ENCODE data around the gene PRAMEF2. TPM values are rescaled to one million over a fixed set of nuclear protein-coding genes. Genes with fewer than 3 reads are reported as not detected.
"Not testable (repeated sequence)": the region's sequence is repeated elsewhere in the genome, so short reads cannot be mapped to it uniquely, and the experiment has no call there.

The PRAMEF2 gene
- total and polyA plus RNA-seq, 2 donors (not counting 1 experiment from before 2014, with no cell fraction given): not detected

DNA sequence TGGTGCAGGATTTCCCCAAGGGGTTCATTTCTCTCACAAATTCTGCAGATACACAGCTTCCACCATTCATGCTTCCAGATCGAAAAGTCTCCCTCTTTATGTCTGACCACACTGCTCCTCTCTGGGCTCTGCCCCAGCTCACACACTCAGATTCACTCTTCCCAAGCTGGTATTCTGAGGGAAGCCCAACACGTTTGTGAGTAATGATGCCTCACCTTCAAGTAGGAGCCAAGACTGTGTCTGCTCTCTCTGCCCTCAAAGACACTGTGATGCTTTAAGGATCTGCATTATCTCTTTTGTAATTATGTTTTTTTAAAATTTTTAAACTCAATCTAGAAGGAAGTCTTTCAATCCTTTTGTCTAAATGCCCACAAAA is 45.5 kb upstream of the PRAMEF2 start:
- Histone ChIP-seq H3K27ac (ENCODE audit: insufficient read depth, low read length) (no peak overlapping the region), H3K4me3 (replicated peaks in 1 of 4; ENCODE audit: control extremely low read depth in 1 of 4, insufficient read depth in 1 of 4, low read depth in 3 of 4, low read length in 4 of 4) (no peak overlapping the region), H3K9ac (ENCODE audit: insufficient read depth, low read length) (no peak overlapping the region), H2AFZ (ENCODE audit: low read length) (no peak overlapping the region), H4K20me1 (ENCODE audit: control insufficient read depth, extremely low read depth, insufficient read depth, low read length) (no peaks in the 10 kb centered on the region), H3K4me1 (ENCODE audit: control insufficient read depth, extremely low read depth, insufficient read depth, low read length) (no peaks in the 10 kb centered on the region), H3K36me3 (ENCODE audit: control insufficient read depth, insufficient read depth, low read length) (no peaks in the 10 kb centered on the region), H3K79me2 (ENCODE audit: control insufficient read depth, insufficient read depth, low read length) (no peaks in the 10 kb centered on the region), H3K4me2 (ENCODE audit: extremely low read depth, insufficient read depth, low read length) (no peak overlapping the region), H3K9me3 (ENCODE audit: control insufficient read depth, insufficient read depth, low read depth, low read length) (no peaks in the 10 kb centered on the region), H3K27me3 (ENCODE audit: control insufficient read depth, insufficient read depth, low read length) (no peaks in the 10 kb centered on the region)
- TF ChIP-seq, protein P1, sequence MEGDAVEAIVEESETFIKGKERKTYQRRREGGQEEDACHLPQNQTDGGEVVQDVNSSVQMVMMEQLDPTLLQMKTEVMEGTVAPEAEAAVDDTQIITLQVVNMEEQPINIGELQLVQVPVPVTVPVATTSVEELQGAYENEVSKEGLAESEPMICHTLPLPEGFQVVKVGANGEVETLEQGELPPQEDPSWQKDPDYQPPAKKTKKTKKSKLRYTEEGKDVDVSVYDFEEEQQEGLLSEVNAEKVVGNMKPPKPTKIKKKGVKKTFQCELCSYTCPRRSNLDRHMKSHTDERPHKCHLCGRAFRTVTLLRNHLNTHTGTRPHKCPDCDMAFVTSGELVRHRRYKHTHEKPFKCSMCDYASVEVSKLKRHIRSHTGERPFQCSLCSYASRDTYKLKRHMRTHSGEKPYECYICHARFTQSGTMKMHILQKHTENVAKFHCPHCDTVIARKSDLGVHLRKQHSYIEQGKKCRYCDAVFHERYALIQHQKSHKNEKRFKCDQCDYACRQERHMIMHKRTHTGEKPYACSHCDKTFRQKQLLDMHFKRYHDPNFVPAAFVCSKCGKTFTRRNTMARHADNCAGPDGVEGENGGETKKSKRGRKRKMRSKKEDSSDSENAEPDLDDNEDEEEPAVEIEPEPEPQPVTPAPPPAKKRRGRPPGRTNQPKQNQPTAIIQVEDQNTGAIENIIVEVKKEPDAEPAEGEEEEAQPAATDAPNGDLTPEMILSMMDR (conservative IDR thresholded peaks at IDR 0.05 in 1 of 2, IDR thresholded peaks at IDR 0.05 in 1 of 2; ENCODE audit: low read depth in 1 of 2, low read length in 2 of 2): no peak
- no peak for TF ChIP-seq EZH2 (IDR thresholded peaks at IDR 0.05; ENCODE audit: low read length, missing control alignments)
- DNase-seq (ENCODE audit: low read depth in 2 of 2): no peak

DNA sequence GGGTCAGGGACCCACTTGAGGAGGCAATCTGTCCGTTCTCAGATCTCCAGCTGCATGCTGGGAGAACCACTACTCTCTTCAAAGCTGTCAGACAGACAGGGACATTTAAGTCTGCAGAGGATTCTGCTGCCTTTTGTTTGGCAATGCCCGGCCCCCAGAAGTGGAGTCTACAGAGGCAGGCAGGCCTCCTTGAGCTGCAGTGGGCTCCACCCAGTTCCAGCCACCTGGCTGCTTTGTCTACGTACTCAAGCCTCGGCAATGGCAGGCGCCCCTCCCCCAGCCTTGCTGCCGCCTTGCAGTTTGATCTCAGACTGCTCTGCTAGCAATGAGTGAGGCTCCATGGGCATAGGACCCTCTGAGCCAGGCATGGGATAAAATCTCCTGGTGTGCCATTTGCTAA is 37.8 kb upstream of the PRAMEF2 start:
- not testable (repeated sequence) for H3K9me3 ChIP-seq (ENCODE audit: control insufficient read depth, insufficient read depth, low read depth, low read length); H3K27ac ChIP-seq (ENCODE audit: insufficient read depth, low read length); H3K4me2 ChIP-seq (ENCODE audit: extremely low read depth, insufficient read depth, low read length); H4K20me1 ChIP-seq (ENCODE audit: control insufficient read depth, extremely low read depth, insufficient read depth, low read length); H3K27me3 ChIP-seq (ENCODE audit: control insufficient read depth, insufficient read depth, low read length); DNase-seq (ENCODE audit: low read depth in 2 of 2); H3K79me2 ChIP-seq (ENCODE audit: control insufficient read depth, insufficient read depth, low read length); H2AFZ ChIP-seq (ENCODE audit: low read length); H3K4me3 ChIP-seq (replicated peaks in 1 of 4; ENCODE audit: control extremely low read depth in 1 of 4, insufficient read depth in 1 of 4, low read depth in 3 of 4, low read length in 4 of 4); H3K36me3 ChIP-seq (ENCODE audit: control insufficient read depth, insufficient read depth, low read length); H3K4me1 ChIP-seq (ENCODE audit: control insufficient read depth, extremely low read depth, insufficient read depth, low read length); H3K9ac ChIP-seq (ENCODE audit: insufficient read depth, low read length)

DNA sequence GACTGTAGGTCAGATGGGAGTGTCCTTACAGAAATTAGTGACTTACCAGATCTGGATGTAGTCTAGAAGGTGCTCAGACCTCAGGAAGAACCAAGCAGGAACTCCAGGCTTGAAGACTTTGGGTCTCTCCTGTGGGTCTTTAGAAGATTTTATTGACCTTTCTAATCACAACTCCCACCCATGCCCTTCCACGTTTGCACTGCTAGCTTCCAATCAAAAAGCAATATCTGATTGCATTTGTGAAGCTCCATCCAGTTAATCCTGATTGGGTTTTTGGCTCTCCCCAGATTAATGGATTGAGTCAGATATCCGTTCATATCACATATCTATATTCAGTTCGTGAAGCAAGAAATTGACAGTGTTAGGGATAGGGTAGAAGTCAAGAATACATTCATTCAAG is 25.6 kb upstream of the PRAMEF2 start, which contains the start of gene PRAMEF11:
Gene PRAMEF11 (minus strand): TSS at position 101 of the 400 bp plus-strand sequence. CDS start 2,621 bp downstream, outside the sequence.
- DNase-seq (ENCODE audit: low read depth in 2 of 2); H4K20me1 ChIP-seq (ENCODE audit: control insufficient read depth, extremely low read depth, insufficient read depth, low read length); H3K9me3 ChIP-seq (ENCODE audit: control insufficient read depth, insufficient read depth, low read depth, low read length); H2AFZ ChIP-seq (ENCODE audit: low read length); H3K27me3 ChIP-seq (ENCODE audit: control insufficient read depth, insufficient read depth, low read length); H3K4me2 ChIP-seq (ENCODE audit: extremely low read depth, insufficient read depth, low read length); H3K4me1 ChIP-seq (ENCODE audit: control insufficient read depth, extremely low read depth, insufficient read depth, low read length); H3K4me3 ChIP-seq (replicated peaks in 1 of 4; ENCODE audit: control extremely low read depth in 1 of 4, insufficient read depth in 1 of 4, low read depth in 3 of 4, low read length in 4 of 4); H3K9ac ChIP-seq (ENCODE audit: insufficient read depth, low read length); H3K27ac ChIP-seq (ENCODE audit: insufficient read depth, low read length); H3K36me3 ChIP-seq (ENCODE audit: control insufficient read depth, insufficient read depth, low read length); H3K79me2 ChIP-seq (ENCODE audit: control insufficient read depth, insufficient read depth, low read length): not testable (repeated sequence)

DNA sequence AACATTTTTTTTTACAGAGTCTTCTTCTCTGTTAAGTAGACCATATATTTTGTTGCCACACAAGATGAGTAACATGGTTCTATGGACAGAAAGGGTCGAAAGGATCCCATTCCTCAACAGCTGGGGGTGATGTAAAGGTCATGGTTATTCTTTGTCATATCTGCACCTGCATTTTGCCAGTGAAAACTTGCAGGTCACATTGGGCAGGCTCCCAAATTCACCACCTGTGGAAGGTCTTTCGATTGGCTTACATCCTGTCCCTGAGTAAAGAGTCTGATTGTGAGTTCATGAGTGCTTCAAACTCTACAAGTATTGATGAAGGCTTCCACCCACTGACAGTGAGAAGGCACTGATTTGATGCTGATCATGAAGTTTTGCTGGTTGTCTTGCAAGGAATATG is 23.6 kb upstream of the PRAMEF2 start:
- not testable (repeated sequence) for DNase-seq (ENCODE audit: low read depth in 2 of 2); H4K20me1 ChIP-seq (ENCODE audit: control insufficient read depth, extremely low read depth, insufficient read depth, low read length); H3K4me1 ChIP-seq (ENCODE audit: control insufficient read depth, extremely low read depth, insufficient read depth, low read length); H3K27me3 ChIP-seq (ENCODE audit: control insufficient read depth, insufficient read depth, low read length); H3K9ac ChIP-seq (ENCODE audit: insufficient read depth, low read length); H2AFZ ChIP-seq (ENCODE audit: low read length); H3K4me2 ChIP-seq (ENCODE audit: extremely low read depth, insufficient read depth, low read length); H3K27ac ChIP-seq (ENCODE audit: insufficient read depth, low read length); H3K9me3 ChIP-seq (ENCODE audit: control insufficient read depth, insufficient read depth, low read depth, low read length); H3K36me3 ChIP-seq (ENCODE audit: control insufficient read depth, insufficient read depth, low read length); H3K79me2 ChIP-seq (ENCODE audit: control insufficient read depth, insufficient read depth, low read length); H3K4me3 ChIP-seq (replicated peaks in 1 of 4; ENCODE audit: control extremely low read depth in 1 of 4, insufficient read depth in 1 of 4, low read depth in 3 of 4, low read length in 4 of 4)

DNA sequence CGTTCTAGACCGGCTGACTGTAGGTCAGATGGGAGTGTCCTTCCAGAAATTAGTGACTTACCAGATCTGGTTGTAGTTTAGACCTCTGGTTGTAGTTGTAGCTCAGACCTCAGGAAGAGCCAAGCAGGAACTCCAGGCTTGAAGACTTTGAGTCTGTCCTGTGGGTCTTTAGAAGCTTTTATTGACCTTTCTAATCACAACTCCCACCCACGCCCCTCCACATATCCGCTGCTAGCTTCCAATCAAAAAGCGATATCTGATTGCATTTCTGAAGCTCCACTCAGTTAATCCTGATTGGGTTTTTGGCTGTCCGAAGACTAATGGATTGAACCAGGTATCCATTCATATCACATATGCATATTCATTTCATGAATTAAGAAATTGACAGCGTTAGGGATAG is 8.3 kb upstream of the PRAMEF2 start, which contains the start of gene HNRNPCL1:
Gene HNRNPCL1 (minus strand): TSS at position 101 of the 400 bp plus-strand sequence. CDS start 431 bp downstream, outside the sequence.
- H3K27ac ChIP-seq (ENCODE audit: insufficient read depth, low read length); H3K36me3 ChIP-seq (ENCODE audit: control insufficient read depth, insufficient read depth, low read length); H3K9ac ChIP-seq (ENCODE audit: insufficient read depth, low read length); H3K4me2 ChIP-seq (ENCODE audit: extremely low read depth, insufficient read depth, low read length); H3K4me1 ChIP-seq (ENCODE audit: control insufficient read depth, extremely low read depth, insufficient read depth, low read length); H3K79me2 ChIP-seq (ENCODE audit: control insufficient read depth, insufficient read depth, low read length); H4K20me1 ChIP-seq (ENCODE audit: control insufficient read depth, extremely low read depth, insufficient read depth, low read length); DNase-seq (ENCODE audit: low read depth in 2 of 2); H3K9me3 ChIP-seq (ENCODE audit: control insufficient read depth, insufficient read depth, low read depth, low read length); H3K27me3 ChIP-seq (ENCODE audit: control insufficient read depth, insufficient read depth, low read length); H2AFZ ChIP-seq (ENCODE audit: low read length); H3K4me3 ChIP-seq (replicated peaks in 1 of 4; ENCODE audit: control extremely low read depth in 1 of 4, insufficient read depth in 1 of 4, low read depth in 3 of 4, low read length in 4 of 4): not testable (repeated sequence)

All from fibroblast of lung (primary cell).